Common myeloid progenitor, CD34-positive (primary cell): ENCODE results near the gene BEND3.
"Not testable (repeated sequence)": the region's sequence is repeated elsewhere in the genome, so short reads cannot be mapped to it uniquely, and the experiment has no call there.

Experiments used
- CTCF ChIA-PET: fragments of 350-600 bp; sonication (Branson Sonifier 250); formaldehyde crosslinking; loops from one replicate; lab custom pipeline; 2021; ENCODE audit warnings: antibody characterized with exemption; lab: Charles Lee
- POLR2A ChIA-PET: fragments of 350-600 bp; sonication (Branson Sonifier 250); formaldehyde crosslinking; loops from one replicate; lab custom pipeline; 2021; ENCODE audit warnings: antibody characterized with exemption; lab: Charles Lee
- DNase-seq, 3 donors: peaks; one replicate each; pipeline versions ENCODE4 v3.0.0 to v3.0.0-alpha.2; 2013
- H3K27ac ChIP-seq, 2 experiments: 1 replicate in 1 of 2; 2 replicates in 1 of 2; pipeline ENCODE4 v1.7.0; 2013; ENCODE audit warnings: inconsistent platforms in 2 of 2, low read length in 2 of 2, mild to moderate bottlenecking in 2 of 2, low read depth in 1 of 2, moderate library complexity in 1 of 2; ENCODE audit not compliant: severe bottlenecking in 2 of 2, insufficient read depth in 1 of 2, poor library complexity in 1 of 2
- H3K27me3 ChIP-seq, 5 experiments: replicated peaks in 2 of 5; 1 replicate in 3 of 5; 2 replicates in 2 of 5; pipeline versions ENCODE4 v1.6.1 to v1.7.0; 2013; ENCODE audit warnings: low read length in 4 of 5, mild to moderate bottlenecking in 2 of 5, moderate library complexity in 2 of 5, inconsistent platforms in 1 of 5; ENCODE audit not compliant: insufficient read depth in 5 of 5, control insufficient read depth in 4 of 5
- H3K36me3 ChIP-seq, 4 experiments: 1 replicate in 2 of 4; 2 replicates in 2 of 4; pipeline versions ENCODE4 v1.6.1 to v1.7.0; 2013; ENCODE audit warnings: low read length in 3 of 4, control low read depth in 1 of 4, mild to moderate bottlenecking in 1 of 4; ENCODE audit not compliant: control insufficient read depth in 4 of 4, insufficient read depth in 4 of 4
- H3K4me1 ChIP-seq, 4 experiments: 1 replicate in 3 of 4; 2 replicates in 1 of 4; pipeline versions ENCODE4 v1.6.1 to v1.7.1; 2013; ENCODE audit warnings: low read length in 3 of 4, mild to moderate bottlenecking in 3 of 4, control low read depth in 1 of 4, inconsistent platforms in 1 of 4, moderate library complexity in 1 of 4; ENCODE audit not compliant: control insufficient read depth in 4 of 4, insufficient read depth in 4 of 4; ENCODE audit errors: control extremely low read depth in 1 of 4
- H3K4me3 ChIP-seq, 7 experiments: 1 replicate in 4 of 7; 2 replicates in 3 of 7; pipeline versions ENCODE4 v1.5.1 to v1.7.0; 2013; ENCODE audit warnings: mild to moderate bottlenecking in 7 of 7, low read length in 6 of 7, moderate library complexity in 6 of 7, inconsistent platforms in 2 of 7, low read depth in 2 of 7, control low read depth in 1 of 7; ENCODE audit not compliant: insufficient read depth in 4 of 7, control insufficient read depth in 1 of 7; ENCODE audit errors: extremely low read depth in 1 of 7
- H3K9me3 ChIP-seq, 5 experiments: 1 replicate in 4 of 5; 2 replicates in 1 of 5; pipeline versions ENCODE4 v1.6.1 to v1.7.1; 2013; ENCODE audit warnings: low read length in 4 of 5, mild to moderate bottlenecking in 2 of 5, inconsistent platforms in 1 of 5, low read depth in 1 of 5, moderate library complexity in 1 of 5; ENCODE audit not compliant: control insufficient read depth in 4 of 5, insufficient read depth in 2 of 5; ENCODE audit errors: control extremely low read depth in 1 of 5
- WGBS: methylation state at CpG from one replicate; pipeline ENCODE4 v1.1.5; 2013; ENCODE audit not compliant: insufficient coverage; 5-methylcytosine and 5-hydroxymethylcytosine counted together

BEND3 gene

DNA sequence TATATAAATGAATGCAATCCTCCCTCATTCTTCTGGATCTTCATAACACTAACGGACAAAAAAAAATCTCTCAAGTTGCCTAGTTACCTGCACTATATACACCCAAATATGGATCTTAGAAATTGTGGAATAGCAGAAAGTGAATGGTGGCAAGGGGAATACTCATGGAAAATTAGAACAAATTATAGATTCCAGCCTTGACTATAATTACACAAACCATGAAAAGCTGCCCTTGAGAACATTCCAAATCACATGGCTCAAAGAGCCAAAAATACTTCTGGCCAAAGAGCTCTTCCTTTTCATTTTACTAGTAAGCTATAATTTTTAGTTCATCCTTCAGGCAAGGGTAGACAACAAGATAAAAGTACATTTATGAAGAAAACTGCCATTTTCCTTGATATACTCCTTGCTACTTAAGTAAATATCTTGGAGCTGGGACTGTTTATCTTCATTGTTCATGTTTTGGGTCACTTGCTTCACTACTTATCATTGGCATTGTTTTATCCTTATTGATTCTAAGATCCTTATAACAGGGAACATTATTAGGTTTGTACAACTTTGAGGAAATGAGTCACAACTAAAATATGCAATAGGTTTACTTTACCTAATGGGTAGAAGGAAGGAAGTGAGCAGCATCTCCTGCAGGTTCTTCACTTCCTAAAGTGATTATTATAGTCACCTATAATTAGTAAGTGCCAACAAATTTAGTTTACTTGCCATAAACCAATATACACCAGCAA lies 93.7 kb downstream of the BEND3 start:
- Histone ChIP-seq H3K27ac (no peak overlapping the region), H3K27me3 (no peaks in the 10 kb centered on the region), H3K4me3 (no peak overlapping the region), H3K9me3 (no peaks in the 10 kb centered on the region), H3K36me3 (no peaks in the 10 kb centered on the region), H3K4me1 (no peaks in the 10 kb centered on the region)
- POLR2A ChIA-PET = no interaction called here
- no CpG with 5 or more reads among the region's 1 CpG for WGBS
- CTCF ChIA-PET = interaction anchor here (0.9 to 1.7 kb wide), 2 partner anchors 24 to 92 kb away, joined by 3 to 5 read pairs; no protein-coding TSS in a partner anchor
- DNase-seq = no peak

DNA sequence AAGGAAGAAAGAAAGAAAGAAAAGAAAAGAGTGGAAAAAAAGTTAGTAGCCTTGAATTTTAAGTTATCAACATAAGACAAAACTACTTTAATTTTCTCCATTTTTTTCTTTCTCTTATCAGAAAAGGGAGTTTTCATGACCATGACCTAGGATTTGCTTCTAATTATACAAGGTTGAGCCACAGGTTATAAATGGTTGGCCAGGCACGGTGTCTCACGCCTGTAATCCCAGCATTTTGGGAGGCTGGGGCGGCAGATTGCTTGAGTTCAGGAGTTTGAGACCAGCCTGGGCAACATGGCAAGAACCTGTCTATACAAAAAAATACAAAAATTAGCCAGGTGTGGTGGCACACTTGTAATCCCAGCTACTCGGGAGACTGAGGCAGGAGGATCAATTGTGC lies 95.1 kb downstream of the BEND3 start:
- Histone ChIP-seq H3K36me3 (no peaks in the 10 kb centered on the region), H3K4me1 (no peaks in the 10 kb centered on the region), H3K9me3 (no peaks in the 10 kb centered on the region), H3K27me3 (no peaks in the 10 kb centered on the region), H3K27ac (no peak overlapping the region), H3K4me3 (no peak overlapping the region)
- ChIA-PET POLR2A (no interaction called here), CTCF (no interaction called here)
- DNase-seq = no peak
- 90% methylated on average over 4 of the region's 4 CpGs for WGBS

DNA sequence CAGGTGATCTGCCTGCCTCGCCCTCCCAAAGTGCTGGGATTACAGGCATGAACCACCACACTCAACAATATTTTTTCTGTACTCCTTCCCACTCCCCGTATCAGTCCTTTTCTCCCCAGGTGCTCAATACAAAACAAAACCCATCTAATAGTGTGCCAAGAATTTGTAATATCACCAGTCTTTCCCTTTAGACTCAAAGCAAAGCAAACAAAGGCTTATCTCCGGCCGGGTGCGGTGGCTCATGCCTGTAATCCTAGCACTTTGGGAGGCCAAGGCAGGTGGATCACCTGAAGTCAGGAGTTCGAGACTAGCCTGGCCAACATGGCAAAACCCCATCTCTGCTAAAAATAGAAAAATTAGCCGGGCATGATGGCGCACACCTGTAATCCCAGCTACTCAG lies 95.7 kb downstream of the BEND3 start:
- CTCF ChIA-PET = interaction anchor here (1.1 kb wide), 1 partner anchor 10 kb away, joined by 4 read pairs; no protein-coding TSS in a partner anchor
- POLR2A ChIA-PET, H3K4me3 ChIP-seq: not testable (repeated sequence)

DNA sequence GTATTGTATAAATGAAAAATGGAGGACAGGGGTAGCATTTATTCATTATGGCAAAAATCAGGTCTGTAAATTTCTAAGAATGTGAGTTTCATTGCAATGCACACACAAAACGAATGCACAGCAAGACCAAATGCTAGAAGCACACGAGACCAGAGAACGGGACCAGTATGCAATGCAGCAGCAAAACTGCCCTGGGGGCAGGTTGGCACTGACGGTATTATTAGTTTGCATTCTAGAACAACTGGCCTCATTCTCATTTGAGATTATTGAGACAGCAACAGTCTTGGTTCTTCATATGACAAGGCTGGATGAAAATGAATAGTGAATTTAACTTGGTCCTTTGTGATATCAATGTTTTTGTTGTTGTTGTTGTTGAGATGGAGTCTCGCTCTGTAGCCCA lies 96.3 kb downstream of the BEND3 start:
- H3K27me3 ChIP-seq = no peaks in the 10 kb centered on the region
- WGBS = 89% methylated on average over 5 of the region's 5 CpGs
- no peak for DNase-seq
- POLR2A ChIA-PET = no interaction called here
- CTCF ChIA-PET = interaction anchor here (0.7 to 1.1 kb wide), 2 partner anchors 11 to 653 kb away, joined by 3 to 4 read pairs; no protein-coding TSS in a partner anchor
- no peaks in the 10 kb centered on the region for H3K4me1 ChIP-seq
- H3K36me3 ChIP-seq = no peaks in the 10 kb centered on the region
- H3K9me3 ChIP-seq = no peaks in the 10 kb centered on the region
- H3K4me3 ChIP-seq = no peak overlapping the region
- no peak overlapping the region for H3K27ac ChIP-seq

More for the DNA sequence above, 95.7 kb downstream of the BEND3 start:
- not testable (repeated sequence) for H3K27ac ChIP-seq, H3K36me3 ChIP-seq, H3K9me3 ChIP-seq, DNase-seq, H3K27me3 ChIP-seq, H3K4me1 ChIP-seq
- WGBS = 88% methylated on average over 4 of the region's 8 CpGs
